DND-41 (cell line): Measurements from ENCODE around the gene EXOC6.

ENCODE experiments used
- EZH2 ChIP-seq: IDR thresholded peaks from 3 replicates; pipeline ENCODE4 v1.6.1; 2012; ENCODE audit warnings: borderline replicate concordance, low read depth, mild to moderate bottlenecking, moderate library complexity, low read length, inconsistent platforms; ENCODE audit not compliant: severe bottlenecking
- TF ChIP-seq, protein P1 (sequence below): IDR thresholded peaks from 2 replicates; pipeline ENCODE4 v1.5.1; 2012; ENCODE audit warnings: borderline replicate concordance, low read length, moderate library complexity, mild to moderate bottlenecking; ENCODE audit not compliant: poor library complexity, severe bottlenecking; ENCODE audit errors: extremely low read depth

DNA sequence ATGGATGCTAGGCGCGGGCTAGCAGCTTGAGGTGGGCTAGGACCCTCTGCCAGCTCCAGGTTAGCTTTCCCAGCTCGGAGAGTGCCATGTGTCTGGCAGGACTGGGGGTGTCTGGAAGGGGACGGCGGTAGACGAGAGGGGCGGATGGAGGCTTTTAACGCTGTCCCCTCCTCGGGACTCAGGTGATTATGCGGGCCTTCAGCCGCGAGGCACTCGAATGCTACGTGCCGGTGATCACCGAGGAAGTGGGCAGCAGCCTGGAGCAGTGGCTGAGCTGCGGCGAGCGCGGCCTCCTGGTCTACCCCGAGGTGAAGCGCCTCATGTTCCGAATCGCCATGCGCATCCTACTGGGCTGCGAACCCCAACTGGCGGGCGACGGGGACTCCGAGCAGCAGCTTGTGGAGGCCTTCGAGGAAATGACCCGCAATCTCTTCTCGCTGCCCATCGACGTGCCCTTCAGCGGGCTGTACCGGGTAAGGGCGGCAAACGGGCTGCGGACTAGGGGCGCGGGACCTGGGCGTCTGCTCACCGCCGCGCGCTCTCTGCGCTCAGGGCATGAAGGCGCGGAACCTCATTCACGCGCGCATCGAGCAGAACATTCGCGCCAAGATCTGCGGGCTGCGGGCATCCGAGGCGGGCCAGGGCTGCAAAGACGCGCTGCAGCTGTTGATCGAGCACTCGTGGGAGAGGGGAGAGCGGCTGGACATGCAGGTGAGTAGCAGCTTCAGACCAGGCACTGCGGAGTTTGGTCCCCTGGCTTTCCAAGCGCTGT is 226.5 kb downstream of the EXOC6 start:
- TF ChIP-seq, protein P1, sequence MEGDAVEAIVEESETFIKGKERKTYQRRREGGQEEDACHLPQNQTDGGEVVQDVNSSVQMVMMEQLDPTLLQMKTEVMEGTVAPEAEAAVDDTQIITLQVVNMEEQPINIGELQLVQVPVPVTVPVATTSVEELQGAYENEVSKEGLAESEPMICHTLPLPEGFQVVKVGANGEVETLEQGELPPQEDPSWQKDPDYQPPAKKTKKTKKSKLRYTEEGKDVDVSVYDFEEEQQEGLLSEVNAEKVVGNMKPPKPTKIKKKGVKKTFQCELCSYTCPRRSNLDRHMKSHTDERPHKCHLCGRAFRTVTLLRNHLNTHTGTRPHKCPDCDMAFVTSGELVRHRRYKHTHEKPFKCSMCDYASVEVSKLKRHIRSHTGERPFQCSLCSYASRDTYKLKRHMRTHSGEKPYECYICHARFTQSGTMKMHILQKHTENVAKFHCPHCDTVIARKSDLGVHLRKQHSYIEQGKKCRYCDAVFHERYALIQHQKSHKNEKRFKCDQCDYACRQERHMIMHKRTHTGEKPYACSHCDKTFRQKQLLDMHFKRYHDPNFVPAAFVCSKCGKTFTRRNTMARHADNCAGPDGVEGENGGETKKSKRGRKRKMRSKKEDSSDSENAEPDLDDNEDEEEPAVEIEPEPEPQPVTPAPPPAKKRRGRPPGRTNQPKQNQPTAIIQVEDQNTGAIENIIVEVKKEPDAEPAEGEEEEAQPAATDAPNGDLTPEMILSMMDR: no peak
- TF ChIP-seq EZH2: no peak
